Fibroblast of lung (primary cell): ENCODE results near the gene GPR173. TPM values are rescaled to one million over a fixed set of nuclear protein-coding genes. Genes with fewer than 3 reads are reported as not detected.

Experiments used
- DNase-seq, 2 donors: peaks; one replicate each; pipeline versions ENCODE4 v3.0.0 to v3.0.0-alpha.2; 2010; ENCODE audit warnings: low read depth in 2 of 2
- H2AFZ ChIP-seq: 2 replicates; pipeline ENCODE4 v1.5.1; 2012; ENCODE audit warnings: low read length, control low read depth, inconsistent platforms
- H3K27ac ChIP-seq: 2 replicates; pipeline ENCODE4 v1.5.1; 2011; ENCODE audit warnings: low read length, control low read depth; ENCODE audit not compliant: insufficient read depth
- H3K27me3 ChIP-seq: 2 replicates; pipeline ENCODE4 v1.5.1; 2011; ENCODE audit warnings: mild to moderate bottlenecking, low read length; ENCODE audit not compliant: control insufficient read depth, insufficient read depth
- H3K36me3 ChIP-seq: 2 replicates; pipeline ENCODE4 v1.5.1; 2011; ENCODE audit warnings: low read length; ENCODE audit not compliant: control insufficient read depth, insufficient read depth
- H3K4me1 ChIP-seq: 2 replicates; pipeline ENCODE4 v1.5.1; 2011; ENCODE audit warnings: low read length; ENCODE audit not compliant: control insufficient read depth, insufficient read depth; ENCODE audit errors: extremely low read depth
- H3K4me2 ChIP-seq: 2 replicates; pipeline ENCODE4 v1.5.1; 2011; ENCODE audit warnings: low read length, control low read depth; ENCODE audit not compliant: insufficient read depth; ENCODE audit errors: extremely low read depth
- H3K4me3 ChIP-seq, 4 experiments: fragments of 200-600 bp in 1 of 4; sonication (generic) in 1 of 4; replicated peaks in 1 of 4; 2 replicates each; pipeline ENCODE4 v1.5.1; 2011 to 2016; ENCODE audit warnings: low read length in 4 of 4, low read depth in 3 of 4, mild to moderate bottlenecking in 3 of 4, control low read depth in 2 of 4, inconsistent platforms in 1 of 4, mixed read lengths in 1 of 4; ENCODE audit not compliant: insufficient read depth in 1 of 4; ENCODE audit errors: control extremely low read depth in 1 of 4
- H3K79me2 ChIP-seq: 2 replicates; pipeline ENCODE4 v1.5.1; 2012; ENCODE audit warnings: mild to moderate bottlenecking, low read length, inconsistent platforms; ENCODE audit not compliant: control insufficient read depth, insufficient read depth
- H3K9ac ChIP-seq: 2 replicates; pipeline ENCODE4 v1.5.1; 2011; ENCODE audit warnings: mild to moderate bottlenecking, low read length, control low read depth; ENCODE audit not compliant: insufficient read depth
- H3K9me3 ChIP-seq: 2 replicates; pipeline ENCODE4 v1.5.1; 2012; ENCODE audit warnings: low read depth, low read length; ENCODE audit not compliant: control insufficient read depth, insufficient read depth
- H4K20me1 ChIP-seq: 2 replicates; pipeline ENCODE4 v1.5.1; 2011; ENCODE audit warnings: low read length; ENCODE audit not compliant: control insufficient read depth, insufficient read depth; ENCODE audit errors: extremely low read depth
- EZH2 ChIP-seq: IDR thresholded peaks from 2 replicates; pipeline ENCODE4 v1.5.1; 2012; ENCODE audit warnings: low read length, control low read depth, mild to moderate bottlenecking; ENCODE audit errors: missing control alignments
- polyA plus RNA-seq, 2 donors: library from polyadenylated mRNA; depleted of rRNA in 1 of 2; stranded (reverse) in 1 of 2; unstranded in 1 of 2; fragments of >200 nt; gene quantifications; 2 replicates each; pipeline ENCODE4 v1.2.1, GENCODE V29; 2011 to 2012; ENCODE audit warnings: missing spikeins in 1 of 2
- total RNA-seq: library from RNA; depleted of rRNA; stranded (reverse); fragments of >200 nt; gene quantifications from 2 replicates; pipeline ENCODE4 v1.2.1, GENCODE V29; 2014
- TF ChIP-seq, protein P1 (sequence below), 2 donors: IDR thresholded peaks in 1 of 2; conservative IDR thresholded peaks in 1 of 2; 1 replicate in 1 of 2; 2 replicates in 1 of 2; pipeline ENCODE4 v1.5.1; 2011 to 2012; ENCODE audit warnings: low read length in 2 of 2, control low read depth in 1 of 2, inconsistent platforms in 1 of 2, low read depth in 1 of 2, mild to moderate bottlenecking in 1 of 2

GPR173 gene
- total and polyA plus RNA-seq, 2 donors (not counting 1 experiment from before 2014, with no cell fraction given), result 3.9 to 5.6 TPM

DNA sequence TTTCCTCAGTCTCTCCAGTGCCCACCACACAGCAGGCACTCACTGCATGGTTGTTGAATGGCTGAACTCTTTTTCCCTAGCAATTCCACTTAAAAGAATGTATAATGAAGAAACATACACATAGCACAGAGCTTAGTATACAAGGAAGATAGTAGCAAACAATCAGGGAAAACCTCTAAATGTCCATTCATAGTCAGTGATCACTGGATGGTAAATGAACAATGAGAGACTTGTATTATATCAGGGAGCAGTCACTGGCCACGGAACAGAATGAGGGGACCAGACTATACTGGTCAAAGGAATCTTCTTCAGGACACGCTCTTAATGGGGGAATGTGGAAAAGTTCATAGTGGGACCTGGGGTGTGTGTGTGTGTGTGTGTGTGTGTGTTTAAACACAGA lies 46.6 kb upstream of the GPR173 start:
- no peaks in the 10 kb centered on the region for H3K27me3 ChIP-seq
- no peak overlapping the region for H3K4me2 ChIP-seq
- H2AFZ ChIP-seq, result no peak overlapping the region
- H3K27ac ChIP-seq, result no peak overlapping the region
- no peak overlapping the region for H3K4me3 ChIP-seq
- H3K9me3 ChIP-seq, result no peaks in the 10 kb centered on the region
- DNase-seq, result no peak
- H3K79me2 ChIP-seq, result no peaks in the 10 kb centered on the region
- H3K36me3 ChIP-seq, result no peaks in the 10 kb centered on the region
- H3K9ac ChIP-seq, result no peak overlapping the region
- no peaks in the 10 kb centered on the region for H4K20me1 ChIP-seq
- no peak for TF ChIP-seq EZH2
- TF ChIP-seq, protein P1, sequence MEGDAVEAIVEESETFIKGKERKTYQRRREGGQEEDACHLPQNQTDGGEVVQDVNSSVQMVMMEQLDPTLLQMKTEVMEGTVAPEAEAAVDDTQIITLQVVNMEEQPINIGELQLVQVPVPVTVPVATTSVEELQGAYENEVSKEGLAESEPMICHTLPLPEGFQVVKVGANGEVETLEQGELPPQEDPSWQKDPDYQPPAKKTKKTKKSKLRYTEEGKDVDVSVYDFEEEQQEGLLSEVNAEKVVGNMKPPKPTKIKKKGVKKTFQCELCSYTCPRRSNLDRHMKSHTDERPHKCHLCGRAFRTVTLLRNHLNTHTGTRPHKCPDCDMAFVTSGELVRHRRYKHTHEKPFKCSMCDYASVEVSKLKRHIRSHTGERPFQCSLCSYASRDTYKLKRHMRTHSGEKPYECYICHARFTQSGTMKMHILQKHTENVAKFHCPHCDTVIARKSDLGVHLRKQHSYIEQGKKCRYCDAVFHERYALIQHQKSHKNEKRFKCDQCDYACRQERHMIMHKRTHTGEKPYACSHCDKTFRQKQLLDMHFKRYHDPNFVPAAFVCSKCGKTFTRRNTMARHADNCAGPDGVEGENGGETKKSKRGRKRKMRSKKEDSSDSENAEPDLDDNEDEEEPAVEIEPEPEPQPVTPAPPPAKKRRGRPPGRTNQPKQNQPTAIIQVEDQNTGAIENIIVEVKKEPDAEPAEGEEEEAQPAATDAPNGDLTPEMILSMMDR (conservative IDR thresholded peaks at IDR 0.05 in 1 of 2, IDR thresholded peaks at IDR 0.05 in 1 of 2; ENCODE audit: low read depth in 1 of 2, low read length in 2 of 2), result no peak
- no peaks in the 10 kb centered on the region for H3K4me1 ChIP-seq

DNA sequence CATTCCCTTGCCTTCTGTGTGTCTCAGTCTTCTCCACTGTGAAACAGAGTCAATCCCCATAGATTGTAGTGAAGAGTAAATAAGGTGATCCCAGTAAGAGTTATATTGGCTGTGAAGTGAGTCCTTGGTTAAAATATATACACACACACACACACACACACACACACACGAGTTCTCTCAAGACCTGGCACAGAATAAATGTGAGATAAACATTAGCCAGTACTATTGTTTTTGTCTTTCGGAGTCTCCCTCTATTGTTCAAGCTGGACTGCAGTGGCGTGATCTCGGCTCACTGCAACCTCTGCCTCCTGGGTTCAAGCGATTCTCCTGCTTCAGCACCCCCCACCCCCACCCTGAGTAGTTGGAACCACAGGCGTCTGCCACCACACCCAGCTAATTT lies 45.5 kb upstream of the GPR173 start:
- H3K36me3 ChIP-seq, result no peaks in the 10 kb centered on the region
- DNase-seq, result no peak
- H4K20me1 ChIP-seq, result no peaks in the 10 kb centered on the region
- H3K27me3 ChIP-seq, result no peaks in the 10 kb centered on the region
- no peaks in the 10 kb centered on the region for H3K79me2 ChIP-seq
- H3K27ac ChIP-seq, result no peak overlapping the region
- no peak overlapping the region for H3K4me3 ChIP-seq
- no peak overlapping the region for H3K9ac ChIP-seq
- no peaks in the 10 kb centered on the region for H3K4me1 ChIP-seq
- no peak overlapping the region for H2AFZ ChIP-seq
- TF ChIP-seq, protein P1 (conservative IDR thresholded peaks at IDR 0.05 in 1 of 2, IDR thresholded peaks at IDR 0.05 in 1 of 2; ENCODE audit: low read depth in 1 of 2, low read length in 2 of 2), result no peak
- no peak for TF ChIP-seq EZH2
- no peaks in the 10 kb centered on the region for H3K9me3 ChIP-seq
- H3K4me2 ChIP-seq, result no peak overlapping the region

DNA sequence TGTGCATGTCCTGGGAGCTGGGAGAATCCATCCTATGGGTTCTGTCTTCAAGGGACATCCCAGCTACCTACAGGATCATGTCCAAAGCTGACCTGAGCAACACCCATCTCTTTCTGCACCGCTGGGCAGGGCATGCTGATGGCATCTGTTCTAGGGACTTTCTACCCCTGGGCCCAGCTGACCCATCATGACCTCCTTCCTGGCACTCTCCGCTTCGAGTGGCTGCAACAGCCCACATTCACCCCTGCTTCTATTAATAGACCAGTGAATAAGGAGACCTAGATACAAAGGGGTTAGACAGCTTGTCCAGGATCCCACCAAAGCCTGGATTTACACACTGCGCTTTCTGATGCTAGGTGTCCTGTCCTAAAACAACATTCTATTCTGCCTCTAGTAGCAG lies 44.6 kb upstream of the GPR173 start:
- H3K4me3 ChIP-seq, result no peak overlapping the region
- H3K9ac ChIP-seq, result no peak overlapping the region
- H4K20me1 ChIP-seq, result no peaks in the 10 kb centered on the region

More for the DNA sequence above, 44.6 kb upstream of the GPR173 start:
- no peaks in the 10 kb centered on the region for H3K79me2 ChIP-seq
- H3K27ac ChIP-seq, result no peak overlapping the region
- H3K9me3 ChIP-seq, result no peaks in the 10 kb centered on the region
- TF ChIP-seq, protein P1 (conservative IDR thresholded peaks at IDR 0.05 in 1 of 2, IDR thresholded peaks at IDR 0.05 in 1 of 2; ENCODE audit: low read depth in 1 of 2, low read length in 2 of 2), result no peak
- TF ChIP-seq EZH2, result no peak
- H3K4me2 ChIP-seq, result no peak overlapping the region
- no peak overlapping the region for H2AFZ ChIP-seq
- no peaks in the 10 kb centered on the region for H3K36me3 ChIP-seq
- H3K4me1 ChIP-seq, result no peaks in the 10 kb centered on the region
- no peaks in the 10 kb centered on the region for H3K27me3 ChIP-seq
- no peak for DNase-seq
